ENCODE results near the gene TMPRSS3. TPM values are rescaled to one million over a fixed set of nuclear protein-coding genes. Genes with fewer than 3 reads are reported as not detected.

The TMPRSS3 gene
- total and polyA plus RNA-seq, 2 of the 13 experiments (the other 11 are each of a cell fraction or from before 2014, with no cell fraction given): 2.8 to 16.9 TPM

DNA sequence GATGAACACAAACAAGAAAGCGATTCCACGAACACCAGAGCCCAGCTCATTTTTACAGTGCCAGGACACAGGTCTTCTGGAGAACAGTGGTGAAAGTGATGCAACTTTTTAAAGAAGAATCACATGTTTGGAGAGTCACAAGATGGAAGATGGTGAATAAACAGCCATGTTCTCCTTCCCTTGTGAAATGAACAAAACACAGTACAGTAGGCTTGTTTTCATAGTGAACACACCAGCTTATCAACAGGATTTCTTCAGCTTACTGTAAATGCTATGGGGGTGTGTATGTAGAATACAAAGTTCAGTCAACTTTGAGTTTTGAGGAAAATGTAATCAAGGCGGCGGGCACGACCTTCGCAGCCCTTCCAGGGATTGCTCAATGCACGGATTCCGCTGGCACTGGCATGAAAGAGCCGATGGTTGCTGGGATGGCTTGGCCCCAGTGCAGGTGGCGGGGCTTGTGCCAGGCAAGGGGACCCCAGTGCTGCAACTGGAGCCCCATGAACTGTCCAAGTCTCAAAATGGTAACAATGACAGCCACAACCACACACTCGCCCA, 9.7 kb downstream of the TMPRSS3 start (continued):
- TF ChIP-seq, protein P1, sequence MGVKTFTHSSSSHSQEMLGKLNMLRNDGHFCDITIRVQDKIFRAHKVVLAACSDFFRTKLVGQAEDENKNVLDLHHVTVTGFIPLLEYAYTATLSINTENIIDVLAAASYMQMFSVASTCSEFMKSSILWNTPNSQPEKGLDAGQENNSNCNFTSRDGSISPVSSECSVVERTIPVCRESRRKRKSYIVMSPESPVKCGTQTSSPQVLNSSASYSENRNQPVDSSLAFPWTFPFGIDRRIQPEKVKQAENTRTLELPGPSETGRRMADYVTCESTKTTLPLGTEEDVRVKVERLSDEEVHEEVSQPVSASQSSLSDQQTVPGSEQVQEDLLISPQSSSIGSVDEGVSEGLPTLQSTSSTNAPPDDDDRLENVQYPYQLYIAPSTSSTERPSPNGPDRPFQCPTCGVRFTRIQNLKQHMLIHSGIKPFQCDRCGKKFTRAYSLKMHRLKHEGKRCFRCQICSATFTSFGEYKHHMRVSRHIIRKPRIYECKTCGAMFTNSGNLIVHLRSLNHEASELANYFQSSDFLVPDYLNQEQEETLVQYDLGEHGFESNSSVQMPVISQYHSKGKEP (CRISPR knock-in tag; IDR thresholded peaks at IDR 0.05): no peak
- TF ChIP-seq NR1H2 (CRISPR knock-in tag; IDR thresholded peaks at IDR 0.05; ENCODE audit: borderline replicate concordance, low read depth) (no peak), SIX4 (CRISPR knock-in tag; IDR thresholded peaks at IDR 0.05) (peak; percentile 65), ETV5 (CRISPR knock-in tag; IDR thresholded peaks at IDR 0.05; ENCODE audit: borderline replicate concordance) (peak; percentile 73; the same call in 1 of the 2 replicates), CBFB (CRISPR knock-in tag; IDR thresholded peaks at IDR 0.05) (peak; percentile 71), SKI (IDR thresholded peaks at IDR 0.05; ENCODE audit: partially characterized antibody) (peak; percentile 75), NR2F2 (IDR thresholded peaks at IDR 0.05; ENCODE audit: borderline replicate concordance, low read depth) (peak; percentile 83), ZNF382 (CRISPR knock-in tag; IDR thresholded peaks at IDR 0.05; ENCODE audit: borderline replicate concordance) (no peak), PRMT3 (CRISPR knock-in tag; IDR thresholded peaks at IDR 0.05; ENCODE audit: borderline replicate concordance, low read depth) (no peak), MTA3 (CRISPR knock-in tag; IDR thresholded peaks at IDR 0.05) (no peak), ZSCAN12 (CRISPR knock-in tag; IDR thresholded peaks at IDR 0.05) (no peak), ZNF772 (CRISPR knock-in tag; IDR thresholded peaks at IDR 0.05) (no peak), ZNF782 (CRISPR knock-in tag; IDR thresholded peaks at IDR 0.05; ENCODE audit: borderline replicate concordance) (no peak), ZNF569 (CRISPR knock-in tag; IDR thresholded peaks at IDR 0.05; ENCODE audit: borderline replicate concordance) (no peak), PAX8 (CRISPR knock-in tag; IDR thresholded peaks at IDR 0.05; ENCODE audit: borderline replicate concordance) (no peak), ZNF451 (CRISPR knock-in tag; IDR thresholded peaks at IDR 0.05) (no peak), KMT2B (CRISPR knock-in tag; IDR thresholded peaks at IDR 0.05) (no peak), MTF1 (CRISPR knock-in tag; IDR thresholded peaks at IDR 0.05) (no peak)
- TF ChIP-seq, protein P2, sequence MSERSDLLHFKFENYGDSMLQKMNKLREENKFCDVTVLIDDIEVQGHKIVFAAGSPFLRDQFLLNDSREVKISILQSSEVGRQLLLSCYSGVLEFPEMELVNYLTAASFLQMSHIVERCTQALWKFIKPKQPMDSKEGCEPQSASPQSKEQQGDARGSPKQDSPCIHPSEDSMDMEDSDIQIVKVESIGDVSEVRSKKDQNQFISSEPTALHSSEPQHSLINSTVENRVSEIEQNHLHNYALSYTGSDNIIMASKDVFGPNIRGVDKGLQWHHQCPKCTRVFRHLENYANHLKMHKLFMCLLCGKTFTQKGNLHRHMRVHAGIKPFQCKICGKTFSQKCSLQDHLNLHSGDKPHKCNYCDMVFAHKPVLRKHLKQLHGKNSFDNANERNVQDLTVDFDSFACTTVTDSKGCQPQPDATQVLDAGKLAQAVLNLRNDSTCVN (CRISPR knock-in tag; IDR thresholded peaks at IDR 0.05; ENCODE audit: borderline replicate concordance): no peak; the same call in 1 of the 2 replicates
- TF ChIP-seq, protein P3, sequence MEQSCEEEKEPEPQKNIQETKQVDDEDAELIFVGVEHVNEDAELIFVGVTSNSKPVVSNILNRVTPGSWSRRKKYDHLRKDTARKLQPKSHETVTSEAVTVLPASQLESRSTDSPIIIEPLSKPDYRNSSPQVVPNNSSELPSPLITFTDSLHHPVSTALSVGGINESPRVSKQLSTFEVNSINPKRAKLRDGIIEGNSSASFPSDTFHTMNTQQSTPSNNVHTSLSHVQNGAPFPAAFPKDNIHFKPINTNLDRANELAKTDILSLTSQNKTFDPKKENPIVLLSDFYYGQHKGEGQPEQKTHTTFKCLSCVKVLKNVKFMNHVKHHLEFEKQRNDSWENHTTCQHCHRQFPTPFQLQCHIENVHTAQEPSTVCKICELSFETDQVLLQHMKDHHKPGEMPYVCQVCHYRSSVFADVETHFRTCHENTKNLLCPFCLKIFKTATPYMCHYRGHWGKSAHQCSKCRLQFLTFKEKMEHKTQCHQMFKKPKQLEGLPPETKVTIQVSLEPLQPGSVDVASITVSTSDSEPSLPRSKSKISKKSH (CRISPR knock-in tag; IDR thresholded peaks at IDR 0.05; ENCODE audit: borderline replicate concordance): no peak
- TF ChIP-seq, protein P4, sequence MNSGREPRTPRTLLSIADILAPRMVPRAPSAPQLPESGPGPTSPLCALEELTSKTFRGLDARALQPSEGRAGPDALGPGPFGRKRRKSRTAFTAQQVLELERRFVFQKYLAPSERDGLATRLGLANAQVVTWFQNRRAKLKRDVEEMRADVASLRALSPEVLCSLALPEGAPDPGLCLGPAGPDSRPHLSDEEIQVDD (CRISPR knock-in tag; IDR thresholded peaks at IDR 0.05; ENCODE audit: borderline replicate concordance): no peak
- TF ChIP-seq, protein P5, sequence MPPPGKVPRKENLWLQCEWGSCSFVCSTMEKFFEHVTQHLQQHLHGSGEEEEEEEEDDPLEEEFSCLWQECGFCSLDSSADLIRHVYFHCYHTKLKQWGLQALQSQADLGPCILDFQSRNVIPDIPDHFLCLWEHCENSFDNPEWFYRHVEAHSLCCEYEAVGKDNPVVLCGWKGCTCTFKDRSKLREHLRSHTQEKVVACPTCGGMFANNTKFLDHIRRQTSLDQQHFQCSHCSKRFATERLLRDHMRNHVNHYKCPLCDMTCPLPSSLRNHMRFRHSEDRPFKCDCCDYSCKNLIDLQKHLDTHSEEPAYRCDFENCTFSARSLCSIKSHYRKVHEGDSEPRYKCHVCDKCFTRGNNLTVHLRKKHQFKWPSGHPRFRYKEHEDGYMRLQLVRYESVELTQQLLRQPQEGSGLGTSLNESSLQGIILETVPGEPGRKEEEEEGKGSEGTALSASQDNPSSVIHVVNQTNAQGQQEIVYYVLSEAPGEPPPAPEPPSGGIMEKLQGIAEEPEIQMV (CRISPR knock-in tag; IDR thresholded peaks at IDR 0.05; ENCODE audit: low read depth): no peak; the same call in 1 of the 2 replicates
- TF ChIP-seq, protein P6, sequence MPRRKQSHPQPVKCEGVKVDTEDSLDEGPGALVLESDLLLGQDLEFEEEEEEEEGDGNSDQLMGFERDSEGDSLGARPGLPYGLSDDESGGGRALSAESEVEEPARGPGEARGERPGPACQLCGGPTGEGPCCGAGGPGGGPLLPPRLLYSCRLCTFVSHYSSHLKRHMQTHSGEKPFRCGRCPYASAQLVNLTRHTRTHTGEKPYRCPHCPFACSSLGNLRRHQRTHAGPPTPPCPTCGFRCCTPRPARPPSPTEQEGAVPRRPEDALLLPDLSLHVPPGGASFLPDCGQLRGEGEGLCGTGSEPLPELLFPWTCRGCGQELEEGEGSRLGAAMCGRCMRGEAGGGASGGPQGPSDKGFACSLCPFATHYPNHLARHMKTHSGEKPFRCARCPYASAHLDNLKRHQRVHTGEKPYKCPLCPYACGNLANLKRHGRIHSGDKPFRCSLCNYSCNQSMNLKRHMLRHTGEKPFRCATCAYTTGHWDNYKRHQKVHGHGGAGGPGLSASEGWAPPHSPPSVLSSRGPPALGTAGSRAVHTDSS (CRISPR knock-in tag; conservative IDR thresholded peaks at IDR 0.05): no peak

Data from HepG2 (cell line).